ENCODE measurements around the gene PROK1. TPM values are rescaled to one million over a fixed set of nuclear protein-coding genes. Genes with fewer than 3 reads are reported as not detected.

PROK1 gene
- total RNA-seq, 2 experiments from 2014 or later, result not detected

DNA sequence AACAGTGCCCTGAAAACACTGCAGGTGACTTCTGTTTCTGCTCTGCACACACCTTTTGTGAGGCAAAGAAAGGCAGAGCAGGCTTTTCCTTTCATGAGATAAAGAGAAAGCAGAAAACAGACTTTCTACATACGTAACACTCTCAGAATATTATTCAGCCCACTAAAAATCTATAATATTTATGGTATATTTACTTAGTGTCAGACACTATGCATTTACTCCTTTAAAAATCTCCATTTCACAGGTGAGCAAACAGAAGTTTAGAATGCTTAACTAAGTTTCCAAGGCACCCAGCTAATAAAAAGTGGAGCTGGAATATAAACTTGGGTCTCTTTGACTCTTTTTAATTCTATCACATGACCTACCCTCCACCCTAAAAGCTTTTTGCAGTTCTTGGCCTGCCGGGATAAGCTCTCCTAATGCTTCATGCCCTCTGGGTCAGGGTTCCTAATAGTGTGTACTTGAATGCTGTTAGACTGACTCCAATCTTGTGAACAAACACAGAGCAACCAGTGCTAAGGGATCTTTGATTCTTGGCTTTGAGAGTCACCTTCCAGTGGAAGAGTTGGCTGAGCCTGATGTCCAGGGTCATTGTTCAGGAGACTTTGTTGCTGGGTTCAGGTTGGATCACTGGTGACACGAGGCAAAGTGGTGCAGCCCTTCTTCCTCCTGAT, 27.2 kb downstream of the PROK1 start:
- no peak overlapping the region for H3K4me3 ChIP-seq (ENCODE audit: low read depth, low read length, poor library complexity, severe bottlenecking)
- H3K9me2 ChIP-seq (ENCODE audit: insufficient read depth, low read length), result no peaks in the 10 kb centered on the region
- no peaks in the 10 kb centered on the region for H3K9me3 ChIP-seq (ENCODE audit: low read length)
- no peak overlapping the region for H2AFZ ChIP-seq (ENCODE audit: low read length)
- CTCF ChIA-PET (ENCODE audit: unreplicated experiment), result interaction anchor here (1.1 kb wide), 1 partner anchor 269 kb away, joined by 3 read pairs; no protein-coding TSS in a partner anchor
- H4K20me1 ChIP-seq (ENCODE audit: insufficient read depth, low read length), result no peaks in the 10 kb centered on the region
- no peaks in the 10 kb centered on the region for H3K79me2 ChIP-seq (ENCODE audit: insufficient read depth, low read depth, low read length)
- no peak overlapping the region for H3K27ac ChIP-seq (ENCODE audit: low read depth, low read length, poor library complexity, severe bottlenecking)
- BruUV-seq (replicated peaks), result no TSS peak
- H3K4me1 ChIP-seq (ENCODE audit: insufficient read depth, low read length, poor library complexity, severe bottlenecking), result no peaks in the 10 kb centered on the region
- no peak for DNase-seq (ENCODE audit: low spot score)
- H3K36me3 ChIP-seq (ENCODE audit: insufficient read depth, low read length), result no peaks in the 10 kb centered on the region
- no peak for TF ChIP-seq EZH2phosphoT487 (IDR thresholded peaks at IDR 0.05; ENCODE audit: borderline replicate concordance, low read depth, low read length)
- TF ChIP-seq, protein P1, sequence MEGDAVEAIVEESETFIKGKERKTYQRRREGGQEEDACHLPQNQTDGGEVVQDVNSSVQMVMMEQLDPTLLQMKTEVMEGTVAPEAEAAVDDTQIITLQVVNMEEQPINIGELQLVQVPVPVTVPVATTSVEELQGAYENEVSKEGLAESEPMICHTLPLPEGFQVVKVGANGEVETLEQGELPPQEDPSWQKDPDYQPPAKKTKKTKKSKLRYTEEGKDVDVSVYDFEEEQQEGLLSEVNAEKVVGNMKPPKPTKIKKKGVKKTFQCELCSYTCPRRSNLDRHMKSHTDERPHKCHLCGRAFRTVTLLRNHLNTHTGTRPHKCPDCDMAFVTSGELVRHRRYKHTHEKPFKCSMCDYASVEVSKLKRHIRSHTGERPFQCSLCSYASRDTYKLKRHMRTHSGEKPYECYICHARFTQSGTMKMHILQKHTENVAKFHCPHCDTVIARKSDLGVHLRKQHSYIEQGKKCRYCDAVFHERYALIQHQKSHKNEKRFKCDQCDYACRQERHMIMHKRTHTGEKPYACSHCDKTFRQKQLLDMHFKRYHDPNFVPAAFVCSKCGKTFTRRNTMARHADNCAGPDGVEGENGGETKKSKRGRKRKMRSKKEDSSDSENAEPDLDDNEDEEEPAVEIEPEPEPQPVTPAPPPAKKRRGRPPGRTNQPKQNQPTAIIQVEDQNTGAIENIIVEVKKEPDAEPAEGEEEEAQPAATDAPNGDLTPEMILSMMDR (conservative IDR thresholded peaks at IDR 0.05; ENCODE audit: low read length), result no peak; the same call in 1 of the 2 replicates
- no peak overlapping the region for H3K4me2 ChIP-seq (ENCODE audit: low read length)
- POLR2A ChIA-PET, result no interaction called here
- intact Hi-C loops (cut with micrococcal nuclease; ENCODE audit: unreplicated experiment), result no loop called here

DNA sequence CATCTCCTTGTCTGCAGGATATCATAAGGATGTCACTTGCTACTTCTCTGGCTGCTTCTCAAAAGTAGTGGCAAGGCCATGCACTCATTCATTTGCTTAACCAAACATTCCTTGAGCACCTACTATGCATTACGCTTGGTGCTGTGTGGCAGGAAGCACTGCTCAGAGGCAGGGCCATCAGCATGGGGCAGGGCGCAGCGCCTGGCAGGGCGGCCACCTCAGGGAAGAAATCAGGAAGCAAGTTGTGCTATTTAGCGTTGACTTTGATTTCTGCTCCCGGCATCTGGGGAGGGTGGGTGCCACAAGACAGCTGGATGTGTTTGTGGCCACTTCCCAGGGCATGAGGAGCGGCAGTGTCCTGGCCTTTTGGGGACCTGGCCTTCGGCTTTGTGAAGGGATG, 27.9 kb downstream of the PROK1 start:
- no peak overlapping the region for H2AFZ ChIP-seq (ENCODE audit: low read length)
- no peaks in the 10 kb centered on the region for H4K20me1 ChIP-seq (ENCODE audit: insufficient read depth, low read length)
- H3K79me2 ChIP-seq (ENCODE audit: insufficient read depth, low read depth, low read length), result no peaks in the 10 kb centered on the region
- no TSS peak for BruUV-seq (replicated peaks)
- POLR2A ChIA-PET, result no interaction called here
- H3K4me2 ChIP-seq (ENCODE audit: low read length), result no peak overlapping the region
- H3K27ac ChIP-seq (ENCODE audit: low read depth, low read length, poor library complexity, severe bottlenecking), result no peak overlapping the region
- no peak overlapping the region for H3K4me3 ChIP-seq (ENCODE audit: low read depth, low read length, poor library complexity, severe bottlenecking)
- H3K36me3 ChIP-seq (ENCODE audit: insufficient read depth, low read length), result no peaks in the 10 kb centered on the region
- no peaks in the 10 kb centered on the region for H3K9me3 ChIP-seq (ENCODE audit: low read length)
- intact Hi-C loops (cut with micrococcal nuclease; ENCODE audit: unreplicated experiment), result no loop called here
- no peak for DNase-seq (ENCODE audit: low spot score)
- TF ChIP-seq, protein P1 (conservative IDR thresholded peaks at IDR 0.05; ENCODE audit: low read length), result no peak
- no peak for TF ChIP-seq EZH2phosphoT487 (IDR thresholded peaks at IDR 0.05; ENCODE audit: borderline replicate concordance, low read depth, low read length)
- no peaks in the 10 kb centered on the region for H3K9me2 ChIP-seq (ENCODE audit: insufficient read depth, low read length)
- CTCF ChIA-PET (ENCODE audit: unreplicated experiment), result interaction anchor here (1.1 kb wide), 1 partner anchor 270 kb away, joined by 3 read pairs; no protein-coding TSS in a partner anchor
- H3K4me1 ChIP-seq (ENCODE audit: insufficient read depth, low read length, poor library complexity, severe bottlenecking), result no peaks in the 10 kb centered on the region

DNA sequence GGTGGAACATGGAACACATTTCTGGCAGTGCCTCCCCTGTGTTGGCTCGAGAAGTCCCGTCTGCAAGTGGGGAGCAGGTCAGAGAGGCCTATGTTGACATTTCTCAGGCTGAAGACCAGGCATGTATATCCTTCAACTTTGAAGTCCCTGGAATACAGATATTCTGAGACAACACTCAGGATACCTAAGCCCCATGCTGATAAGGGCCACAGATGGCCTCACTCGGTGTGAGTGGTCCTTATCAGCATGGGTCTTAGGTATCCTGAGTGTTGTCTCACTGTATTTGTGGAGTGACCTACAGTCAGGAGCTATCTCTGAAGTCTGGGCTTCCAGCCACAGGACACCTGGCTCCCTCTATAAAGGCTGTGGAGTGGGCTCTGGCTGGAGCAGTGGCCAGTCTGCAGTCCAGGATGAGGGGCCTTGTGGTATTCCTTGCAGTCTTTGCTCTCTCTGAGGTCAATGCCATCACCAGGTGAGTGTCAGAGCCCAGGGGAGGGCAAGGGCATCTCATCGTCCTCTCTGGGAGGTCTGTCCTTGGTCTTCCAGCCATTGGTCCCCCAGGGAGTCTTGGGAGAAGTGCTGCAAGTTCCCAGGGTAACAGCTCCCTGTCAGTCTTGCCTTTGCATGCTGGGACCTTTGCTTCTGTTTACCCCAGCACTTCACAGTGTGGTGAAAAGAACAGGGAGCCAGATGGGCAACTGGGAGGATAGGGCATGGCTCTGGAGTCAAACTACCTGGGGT, 29.6 kb downstream of the PROK1 start:
- BruUV-seq (replicated peaks), result no TSS peak
- H3K4me2 ChIP-seq (ENCODE audit: low read length), result no peak overlapping the region

More for the DNA sequence above, 29.6 kb downstream of the PROK1 start:
- intact Hi-C loops (cut with micrococcal nuclease; ENCODE audit: unreplicated experiment), result no loop called here
- no peak overlapping the region for H2AFZ ChIP-seq (ENCODE audit: low read length)
- H4K20me1 ChIP-seq (ENCODE audit: insufficient read depth, low read length), result no peaks in the 10 kb centered on the region; the same call in 1 of the 2 replicates
- POLR2A ChIA-PET, result interaction anchor here (1.1 kb wide), 1 partner anchor 68 kb away, joined by 3 read pairs; no protein-coding TSS in a partner anchor
- H3K4me1 ChIP-seq (ENCODE audit: insufficient read depth, low read length, poor library complexity, severe bottlenecking), result no peaks in the 10 kb centered on the region
- no peak for DNase-seq (ENCODE audit: low spot score)
- H3K4me3 ChIP-seq (ENCODE audit: low read depth, low read length, poor library complexity, severe bottlenecking), result no peak overlapping the region
- H3K9me2 ChIP-seq (ENCODE audit: insufficient read depth, low read length), result no peaks in the 10 kb centered on the region
- H3K9me3 ChIP-seq (ENCODE audit: low read length), result no peaks in the 10 kb centered on the region
- CTCF ChIA-PET (ENCODE audit: unreplicated experiment), result no interaction called here
- TF ChIP-seq, protein P1 (conservative IDR thresholded peaks at IDR 0.05; ENCODE audit: low read length), result no peak
- no peak for TF ChIP-seq EZH2phosphoT487 (IDR thresholded peaks at IDR 0.05; ENCODE audit: borderline replicate concordance, low read depth, low read length)
- no peaks in the 10 kb centered on the region for H3K36me3 ChIP-seq (ENCODE audit: insufficient read depth, low read length)
- H3K27ac ChIP-seq (ENCODE audit: low read depth, low read length, poor library complexity, severe bottlenecking), result no peak overlapping the region
- H3K79me2 ChIP-seq (ENCODE audit: insufficient read depth, low read depth, low read length), result no peaks in the 10 kb centered on the region

All from OCI-LY7 (cell line).